Left hindlimb (tissue), 1 donor: ENCODE results near the gene SDR42E2.
A peak's percentile ranks its signal among the peaks of the same experiment; 100 is the strongest.
"Not testable (repeated sequence)": the region's sequence is repeated elsewhere in the genome, so short reads cannot be mapped to it uniquely, and the experiment has no call there.

Experiments used
- DNase-seq: peaks from one replicate; pipeline ENCODE4 v3.0.0-alpha.2; 2018

SDR42E2 gene

GRCh38 chr16:22163806-22164205, 1.5 kb downstream of the SDR42E2 start:
- no peak for DNase-seq

- DNase-seq: no peak
Observed at GRCh38 chr16:22164482-22164881, 2.2 kb downstream of the SDR42E2 start.

- no peak for DNase-seq
Observed at GRCh38 chr16:22165508-22166285, 3.4 kb downstream of the SDR42E2 start.

- DNase-seq: no peak
Observed at GRCh38 chr16:22171953-22172352, 9.6 kb downstream of the SDR42E2 start.

- DNase-seq: not testable (repeated sequence)
Observed at GRCh38 chr16:22172642-22173041, 10.3 kb downstream of the SDR42E2 start.

- DNase-seq: no peak
Observed at GRCh38 chr16:22174642-22175041, 12.3 kb downstream of the SDR42E2 start.

- DNase-seq: no peak
Observed at GRCh38 chr16:22177968-22178930, 15.9 kb downstream of the SDR42E2 start.

- no peak for DNase-seq
Observed at GRCh38 chr16:22181426-22181825, 19.1 kb downstream of the SDR42E2 start.

GRCh38 chr16:22181843-22182242, 19.5 kb downstream of the SDR42E2 start:
- no peak for DNase-seq

GRCh38 chr16:22183335-22183734, 21.0 kb downstream of the SDR42E2 start:
- no peak for DNase-seq

GRCh38 chr16:22183901-22184614, 21.8 kb downstream of the SDR42E2 start:
- DNase-seq: no peak

- DNase-seq: no peak
Observed at GRCh38 chr16:22184615-22184968, 22.3 kb downstream of the SDR42E2 start.

GRCh38 chr16:22186517-22186916, 24.2 kb downstream of the SDR42E2 start:
- no peak for DNase-seq

GRCh38 chr16:22188267-22188594, 25.9 kb downstream of the SDR42E2 start:
- DNase-seq: no peak

- DNase-seq: peak; percentile 80
Observed at GRCh38 chr16:22188595-22189442, 26.5 kb downstream of the SDR42E2 start.

GRCh38 chr16:22189473-22190080, 27.3 kb downstream of the SDR42E2 start:
- peak; percentile 73 for DNase-seq

GRCh38 chr16:22190081-22190775, 27.9 kb downstream of the SDR42E2 start:
- no peak for DNase-seq

GRCh38 chr16:22190776-22191531, 28.6 kb downstream of the SDR42E2 start:
- DNase-seq: peak; percentile 100

GRCh38 chr16:22191532-22192260, 29.4 kb downstream of the SDR42E2 start:
- no peak for DNase-seq
